Heart left ventricle (tissue), 16 donors: ENCODE results near the gene CR1L. TPM values are rescaled to one million over a fixed set of nuclear protein-coding genes. Genes with fewer than 3 reads are reported as not detected.
"Not testable (repeated sequence)": the region's sequence is repeated elsewhere in the genome, so short reads cannot be mapped to it uniquely, and the experiment has no call there.

ENCODE experiments used
- ATAC-seq, 4 donors: fragments of 200-7000 bp; cut with Tn5 transposase; one replicate each; pipeline ENCODE4 v1.9.1; 2020 to 2022; ENCODE audit warnings: moderate library complexity in 4 of 4, mild to moderate bottlenecking in 3 of 4, moderate number of reproducible peaks in 1 of 4
- DNase-seq, 5 donors: peaks; one replicate each; pipeline ENCODE4 v3.0.0-alpha.2; 2020
- H3K27ac ChIP-seq, 12 donors: fragments of 200-600 bp; sonication (generic) in 4 of 12; one replicate each; pipeline versions ENCODE4 v1.5.0 to v1.8.0; 2016 to 2022; ENCODE audit warnings: mild to moderate bottlenecking in 2 of 12
- H3K27me3 ChIP-seq, 9 donors: fragments of 200-600 bp; sonication (generic) in 2 of 9; one replicate each; pipeline versions ENCODE4 v1.5.1 to v1.8.0; 2016 to 2022; ENCODE audit warnings: mild to moderate bottlenecking in 3 of 9
- H3K36me3 ChIP-seq, 9 donors: fragments of 200-600 bp; sonication (generic) in 2 of 9; one replicate each; pipeline versions ENCODE4 v1.5.0 to v1.8.0; 2018 to 2022; ENCODE audit warnings: mild to moderate bottlenecking in 2 of 9
- H3K4me1 ChIP-seq, 12 donors: fragments of 200-600 bp; sonication (generic) in 4 of 12; one replicate each; pipeline versions ENCODE4 v1.5.0 to v1.8.0; 2016 to 2022; ENCODE audit warnings: mild to moderate bottlenecking in 3 of 12
- H3K4me3 ChIP-seq, 12 donors: fragments of 200-600 bp; sonication (generic) in 4 of 12; one replicate each; pipeline versions ENCODE4 v1.5.0 to v1.8.0; 2017 to 2022; ENCODE audit warnings: mild to moderate bottlenecking in 9 of 12, moderate library complexity in 4 of 12
- H3K9me3 ChIP-seq, 12 donors: fragments of 200-600 bp; sonication (generic) in 4 of 12; one replicate each; pipeline versions ENCODE4 v1.5.0 to v1.8.0; 2016 to 2022; ENCODE audit warnings: mild to moderate bottlenecking in 1 of 12
- POLR2A ChIP-seq, 2 donors: fragments of 450-650 bp; IDR thresholded peaks; one replicate each; pipeline ENCODE4 v1.6.1; 2017; ENCODE audit warnings: antibody characterized with exemption in 2 of 2, mild to moderate bottlenecking in 2 of 2, moderate library complexity in 2 of 2
- WGBS, 4 donors: extraction: QIAGEN DNeasy Blood & Tissue Kit in 2 of 4; methylation state at CpG; one replicate each; pipeline versions ENCODE4 v1.1.5 to v1.1.7; 2013 to 2018; 5-methylcytosine and 5-hydroxymethylcytosine counted together
- intact Hi-C, 10 donors: fragments of 100-400 bp; cut with DNase I; formaldehyde crosslinking; loops; one replicate each; pipeline versions ENCODE4 v1.11.1 to v1.14.2; 2022
- polyA plus RNA-seq, 2 donors: library from polyadenylated mRNA; stranded (reverse); fragments of 200-250 nt; gene quantifications; one replicate each; pipeline ENCODE4 v1.2.3, GENCODE V29; 2013
- total RNA-seq, 9 donors: library from RNA; depleted of rRNA in 2 of 9; stranded (reverse); fragments of >200 nt in 2 of 9; fragmentation: NEBNext Ultra II Directional in 3 of 9; extraction: Animal tissue kit (Norgen Biotek cat#: 25700) in 3 of 9; gene quantifications; one replicate each; pipeline versions ENCODE4 v1.1.0 to v1.2.4, GENCODE V29; 2016 to 2023
- TF ChIP-seq, protein P1 (sequence below), 12 donors: fragments of 200-600 bp; sonication (generic) in 4 of 12; IDR thresholded peaks; one replicate each; pipeline versions ENCODE4 v1.5.0 to v1.8.0; 2018 to 2022; ENCODE audit warnings: antibody characterized with exemption in 12 of 12, mild to moderate bottlenecking in 5 of 12
- donor health status: ischemic (EF 13 %, LVEDD 7.1; RV severe dilation, severe dysfunction).
- donor health status: healthy with polysubstance abuse.
- donor health status: DM: no; HTN: yes; CAD: no.
- donor health status: DM: no; HTN: no; CAD: no.
- donor health status: ischemic (EF 25% LVEDD 6.9; RV normal size, moderate dysfunction).
- donor health status: ischemic (EF 25% LVEDD 5.7; RV mildly dilated, moderate dysfunction).
- donor health status: healthy.
- donor health status: DM: yes; HTN: yes; CAD: no.
- donor health status: ischemic (EF 35%, LVEDD 5.7; RV mildly dilated, moderate dysfunction).
- donor health status: nonischemic (EF 11% LVEDD 7.7; RV severe dilation, severe dysfunction).
- donor health status: DM: yes; HTN: yes; CAD: no.
- donor health status: PGD.
- donor health status: ischemic (EF 29% LVEDD 5.4; RV normal size, mild dysfunction).
- donor health status: nonischemic (EF 23%, LVEDD 6.1; RV moderate dilation, normal function).

Gene CR1L
- total and polyA plus RNA-seq, 11 donors: 0.41 to 1.1 TPM; not detected in 9

- Histone ChIP-seq H3K4me3 (no peak overlapping the region), H3K27me3 (no peaks in the 10 kb centered on the region), H3K4me1 (no peaks in the 10 kb centered on the region), H3K27ac (no peak overlapping the region), H3K36me3 (no peaks in the 10 kb centered on the region), H3K9me3 (no peaks in the 10 kb centered on the region)
- no peak for ATAC-seq
- intact Hi-C loops: loop anchor here in 1 of 10 donors (5.0 kb wide), 1 partner anchor 84 kb away; no protein-coding TSS in a partner anchor
- no peak for DNase-seq
- no peak for TF ChIP-seq POLR2A (IDR thresholded peaks at IDR 0.05)
- TF ChIP-seq, protein P1, sequence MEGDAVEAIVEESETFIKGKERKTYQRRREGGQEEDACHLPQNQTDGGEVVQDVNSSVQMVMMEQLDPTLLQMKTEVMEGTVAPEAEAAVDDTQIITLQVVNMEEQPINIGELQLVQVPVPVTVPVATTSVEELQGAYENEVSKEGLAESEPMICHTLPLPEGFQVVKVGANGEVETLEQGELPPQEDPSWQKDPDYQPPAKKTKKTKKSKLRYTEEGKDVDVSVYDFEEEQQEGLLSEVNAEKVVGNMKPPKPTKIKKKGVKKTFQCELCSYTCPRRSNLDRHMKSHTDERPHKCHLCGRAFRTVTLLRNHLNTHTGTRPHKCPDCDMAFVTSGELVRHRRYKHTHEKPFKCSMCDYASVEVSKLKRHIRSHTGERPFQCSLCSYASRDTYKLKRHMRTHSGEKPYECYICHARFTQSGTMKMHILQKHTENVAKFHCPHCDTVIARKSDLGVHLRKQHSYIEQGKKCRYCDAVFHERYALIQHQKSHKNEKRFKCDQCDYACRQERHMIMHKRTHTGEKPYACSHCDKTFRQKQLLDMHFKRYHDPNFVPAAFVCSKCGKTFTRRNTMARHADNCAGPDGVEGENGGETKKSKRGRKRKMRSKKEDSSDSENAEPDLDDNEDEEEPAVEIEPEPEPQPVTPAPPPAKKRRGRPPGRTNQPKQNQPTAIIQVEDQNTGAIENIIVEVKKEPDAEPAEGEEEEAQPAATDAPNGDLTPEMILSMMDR (IDR thresholded peaks at IDR 0.05): no peak
- 87 to 98% (median 93%) methylated on average over 4 to 12 of the region's 12 CpGs for WGBS, 4 donors
These were observed 68.6 kb downstream of the CR1L start for GRCh38 chr1:207713529-207713928.

DNA sequence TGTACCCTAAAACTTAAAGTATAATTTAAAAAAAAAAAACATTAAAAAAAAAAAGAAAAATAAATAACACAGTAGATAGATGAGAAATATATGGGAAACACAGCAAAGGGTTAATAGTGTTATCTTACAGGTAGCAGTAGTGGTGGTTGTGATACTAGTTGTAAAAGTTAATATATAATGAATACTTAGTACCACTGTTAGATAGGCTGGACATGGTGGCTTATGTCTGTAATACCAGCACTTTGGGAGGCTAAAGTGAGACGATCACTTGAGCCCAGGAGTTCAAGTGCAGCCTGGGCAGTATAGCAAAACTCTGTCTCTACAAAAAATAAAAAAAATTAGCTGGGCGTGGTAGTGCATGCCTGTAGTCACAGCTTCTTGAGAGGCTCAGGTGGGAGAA, 74.3 kb downstream of the CR1L start:
- Histone ChIP-seq H3K9me3 (peaks cover 0 to 6% (median 0%) of the 10 kb centered on the region in 12 donors), H3K4me1 (no peaks in the 10 kb centered on the region), H3K36me3 (no peaks in the 10 kb centered on the region), H3K27ac (no peak overlapping the region), H3K27me3 (no peaks in the 10 kb centered on the region), H3K4me3 (no peak overlapping the region)
- WGBS, 4 donors: 83 to 93% (median 85%) methylated on average over 2 of the region's 2 CpGs
- ATAC-seq (no peak), DNase-seq (no peak)
- TF ChIP-seq POLR2A (IDR thresholded peaks at IDR 0.05): no peak
- TF ChIP-seq, protein P1 (IDR thresholded peaks at IDR 0.05): no peak
- intact Hi-C loops: no loop called here

- DNase-seq, H3K27me3 ChIP-seq, H3K4me1 ChIP-seq, intact Hi-C loops, H3K36me3 ChIP-seq, H3K9me3 ChIP-seq, ATAC-seq, H3K27ac ChIP-seq, H3K4me3 ChIP-seq: not testable (repeated sequence)
- WGBS, 4 donors: 78 to 90% (median 86%) methylated on average over 4 of the region's 4 CpGs
These were observed 83.4 kb downstream of the CR1L start for GRCh38 chr1:207728200-207728858.

- H3K9me3 ChIP-seq, H3K4me1 ChIP-seq, H3K4me3 ChIP-seq, ATAC-seq, H3K27me3 ChIP-seq, DNase-seq, H3K36me3 ChIP-seq, H3K27ac ChIP-seq: not testable (repeated sequence)
- WGBS, 4 donors: 78 to 87% (median 85%) methylated on average over 8 of the region's 8 CpGs
- intact Hi-C loops: loop anchor here in 1 of 10 donors (10.0 kb wide), 1 partner anchor 63 kb away; no protein-coding TSS in a partner anchor
These were observed 92.7 kb downstream of the CR1L start for GRCh38 chr1:207737503-207738157.

DNA sequence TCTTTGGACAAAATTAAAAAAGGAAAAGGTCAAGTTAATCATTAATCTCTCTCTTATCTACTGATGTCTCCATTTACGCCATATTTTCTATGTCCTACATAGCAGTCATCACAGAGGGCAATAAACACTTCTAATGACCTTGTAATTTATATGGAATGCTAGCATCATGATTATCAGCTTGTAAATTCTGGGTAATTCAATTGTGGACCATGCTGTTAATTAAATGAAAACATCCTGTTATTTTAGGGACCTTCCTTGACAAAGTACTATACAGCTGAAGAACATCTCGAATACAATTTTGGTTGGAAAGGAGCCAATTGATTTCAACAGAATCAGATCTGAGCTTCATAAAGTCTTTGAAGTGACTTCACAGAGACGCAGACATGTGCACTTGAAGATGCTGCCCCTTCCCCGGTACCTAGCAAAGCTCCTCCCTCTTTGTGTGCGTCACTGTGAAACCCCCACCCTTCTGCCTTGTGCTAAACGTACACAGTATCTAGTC, 93.3 kb downstream of the CR1L start:
- intact Hi-C loops: loop anchor here in 1 of 10 donors (10.0 kb wide), 1 partner anchor 63 kb away; no protein-coding TSS in a partner anchor
- H3K9me3 ChIP-seq, H3K4me1 ChIP-seq, H3K4me3 ChIP-seq, DNase-seq, H3K36me3 ChIP-seq, H3K27ac ChIP-seq, ATAC-seq, H3K27me3 ChIP-seq: not testable (repeated sequence)
- WGBS, 4 donors: 42 to 51% (median 45%) methylated on average over 6 of the region's 6 CpGs
